Measurements from ENCODE around the gene MALT1. TPM values are rescaled to one million over a fixed set of nuclear protein-coding genes. Genes with fewer than 3 reads are reported as not detected.
"Not testable (repeated sequence)": the region's sequence is repeated elsewhere in the genome, so short reads cannot be mapped to it uniquely, and the experiment has no call there.

The MALT1 gene
- total RNA-seq, 1 experiment from 2014 or later: 28.5 TPM

DNA sequence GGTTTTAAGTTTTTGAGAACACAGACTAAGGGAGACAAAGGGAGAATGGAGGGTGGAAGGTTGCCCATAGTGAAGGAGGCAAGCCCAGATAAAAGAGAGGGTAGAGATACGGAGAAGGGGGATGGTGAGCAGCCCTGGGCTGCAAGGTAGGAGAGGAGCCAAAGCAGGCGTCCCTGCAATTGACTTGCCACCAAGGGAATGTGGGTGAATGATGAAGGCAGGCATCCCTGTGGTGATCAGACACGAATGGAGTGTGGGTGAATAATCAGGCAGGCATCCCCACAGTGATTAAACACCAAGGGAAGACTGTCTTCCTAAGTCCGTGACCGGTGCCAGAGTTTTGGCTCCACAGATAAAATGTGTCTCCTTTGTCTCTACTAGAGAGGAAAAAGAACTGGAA is 25.9 kb upstream of the MALT1 start:
- H3K27ac Mint-ChIP-seq (ENCODE audit: low read depth, unreplicated experiment): no peak overlapping the region
- no peak for TF ChIP-seq CTCF (IDR thresholded peaks at IDR 0.05; ENCODE audit: unreplicated experiment)
- intact Hi-C loops (cut with micrococcal nuclease): no loop called here
- ChIA-PET POLR2A (no interaction called here), CTCF (interaction anchor here (0.9 kb wide), 1 partner anchor 16 kb away, joined by 3 read pairs; no protein-coding TSS in a partner anchor)
- no TSS peak for BruUV-seq (replicated peaks)
- no peak overlapping the region for H3K4me3 Mint-ChIP-seq (ENCODE audit: unreplicated experiment)
- no peaks in the 10 kb centered on the region for H3K27me3 Mint-ChIP-seq (ENCODE audit: insufficient read depth, unreplicated experiment)
- H3K4me1 Mint-ChIP-seq (ENCODE audit: insufficient read depth, unreplicated experiment): no peaks in the 10 kb centered on the region
- no peak for DNase-seq (ENCODE audit: unreplicated experiment)
- H3K36me3 Mint-ChIP-seq (ENCODE audit: insufficient read depth, unreplicated experiment): no peaks in the 10 kb centered on the region
- H3K9me3 Mint-ChIP-seq (ENCODE audit: unreplicated experiment): no peaks in the 10 kb centered on the region

DNA sequence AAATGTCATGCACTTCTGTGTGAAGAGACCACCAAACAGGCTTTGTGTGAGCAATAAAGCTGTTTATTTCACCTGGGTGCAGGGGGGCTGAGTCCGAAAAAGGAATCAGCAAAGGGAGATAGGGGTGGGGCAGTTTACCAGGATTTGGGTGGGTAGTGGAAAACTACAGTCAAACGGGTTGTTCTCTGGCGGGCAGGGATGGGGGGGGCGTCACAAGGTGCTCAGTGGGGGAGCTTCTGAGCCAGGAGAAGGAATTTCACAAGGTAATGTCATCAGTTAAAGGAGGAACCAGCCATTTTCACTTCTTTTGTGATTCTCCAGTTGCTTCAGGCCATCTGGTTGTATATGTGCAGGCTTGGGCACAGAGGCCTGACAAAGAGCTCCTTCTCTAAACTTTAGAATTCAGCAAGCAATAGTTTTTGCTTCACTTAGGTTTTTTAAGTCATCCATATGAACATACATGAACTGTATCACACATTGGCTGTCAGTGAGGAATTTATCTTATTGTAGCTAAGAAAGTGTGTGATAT is 24.9 kb upstream of the MALT1 start:
- Mint-ChIP-seq H3K27me3 (ENCODE audit: insufficient read depth, unreplicated experiment) (no peaks in the 10 kb centered on the region), H3K9me3 (ENCODE audit: unreplicated experiment) (no peaks in the 10 kb centered on the region), H3K27ac (ENCODE audit: low read depth, unreplicated experiment) (no peak overlapping the region), H3K36me3 (ENCODE audit: insufficient read depth, unreplicated experiment) (no peaks in the 10 kb centered on the region), H3K4me1 (ENCODE audit: insufficient read depth, unreplicated experiment) (no peaks in the 10 kb centered on the region), H3K4me3 (ENCODE audit: unreplicated experiment) (no peak overlapping the region)
- intact Hi-C loops (cut with micrococcal nuclease): no loop called here
- DNase-seq (ENCODE audit: unreplicated experiment): no peak
- TF ChIP-seq CTCF (IDR thresholded peaks at IDR 0.05; ENCODE audit: unreplicated experiment): no peak
- POLR2A ChIA-PET: interaction anchor here (0.7 kb wide), 1 partner anchor 25 kb away, joined by 3 read pairs; the partner anchor contains the start of gene MALT1
- CTCF ChIA-PET: no interaction called here
- no TSS peak for BruUV-seq (replicated peaks)

GRCh38 chr18:58649966-58650816 is 21.1 kb upstream of the MALT1 start:
- BruUV-seq (replicated peaks): no TSS peak
- Mint-ChIP-seq H3K4me3 (ENCODE audit: unreplicated experiment) (no peak overlapping the region), H3K36me3 (ENCODE audit: insufficient read depth, unreplicated experiment) (no peaks in the 10 kb centered on the region), H3K9me3 (ENCODE audit: unreplicated experiment) (no peaks in the 10 kb centered on the region), H3K27me3 (ENCODE audit: insufficient read depth, unreplicated experiment) (no peaks in the 10 kb centered on the region), H3K4me1 (ENCODE audit: insufficient read depth, unreplicated experiment) (peaks cover 23% of the 10 kb centered on the region), H3K27ac (ENCODE audit: low read depth, unreplicated experiment) (no peak overlapping the region)
- ChIA-PET CTCF (interaction anchor here (0.6 kb wide), 2 partner anchors 199 to 398 kb away, joined by 3 read pairs; no protein-coding TSS in a partner anchor), POLR2A (no interaction called here)
- no peak for DNase-seq (ENCODE audit: unreplicated experiment)
- intact Hi-C loops (cut with micrococcal nuclease): no loop called here
- no peak for TF ChIP-seq CTCF (IDR thresholded peaks at IDR 0.05; ENCODE audit: unreplicated experiment)

DNA sequence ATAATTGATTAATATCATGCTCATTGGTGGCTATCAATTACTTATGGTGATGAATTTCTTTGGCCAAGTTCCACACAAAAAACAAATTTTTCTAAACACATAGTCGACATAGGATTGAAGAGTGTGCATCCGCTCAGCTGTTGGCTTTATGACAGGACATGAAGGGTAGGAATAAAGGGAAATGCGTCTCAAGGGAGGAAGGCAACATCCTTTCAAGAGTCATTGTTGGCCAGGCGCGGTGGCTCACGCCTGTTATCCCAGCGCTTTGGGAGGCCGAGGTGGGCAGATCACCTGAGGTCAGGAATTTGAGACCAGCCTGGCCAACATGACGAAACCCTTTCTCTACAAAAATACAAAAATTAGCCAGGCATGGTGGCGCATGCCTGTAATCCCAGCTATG is 20.4 kb upstream of the MALT1 start:
- POLR2A ChIA-PET; H3K27ac Mint-ChIP-seq (ENCODE audit: low read depth, unreplicated experiment); H3K36me3 Mint-ChIP-seq (ENCODE audit: insufficient read depth, unreplicated experiment); H3K27me3 Mint-ChIP-seq (ENCODE audit: insufficient read depth, unreplicated experiment); BruUV-seq (replicated peaks); intact Hi-C loops (cut with micrococcal nuclease); H3K9me3 Mint-ChIP-seq (ENCODE audit: unreplicated experiment); DNase-seq (ENCODE audit: unreplicated experiment); H3K4me3 Mint-ChIP-seq (ENCODE audit: unreplicated experiment): not testable (repeated sequence)
- peaks cover 23% of the 10 kb centered on the region for H3K4me1 Mint-ChIP-seq (ENCODE audit: insufficient read depth, unreplicated experiment)
- CTCF ChIA-PET: interaction anchor here (0.6 kb wide), 1 partner anchor 398 kb away, joined by 3 read pairs; no protein-coding TSS in a partner anchor

DNA sequence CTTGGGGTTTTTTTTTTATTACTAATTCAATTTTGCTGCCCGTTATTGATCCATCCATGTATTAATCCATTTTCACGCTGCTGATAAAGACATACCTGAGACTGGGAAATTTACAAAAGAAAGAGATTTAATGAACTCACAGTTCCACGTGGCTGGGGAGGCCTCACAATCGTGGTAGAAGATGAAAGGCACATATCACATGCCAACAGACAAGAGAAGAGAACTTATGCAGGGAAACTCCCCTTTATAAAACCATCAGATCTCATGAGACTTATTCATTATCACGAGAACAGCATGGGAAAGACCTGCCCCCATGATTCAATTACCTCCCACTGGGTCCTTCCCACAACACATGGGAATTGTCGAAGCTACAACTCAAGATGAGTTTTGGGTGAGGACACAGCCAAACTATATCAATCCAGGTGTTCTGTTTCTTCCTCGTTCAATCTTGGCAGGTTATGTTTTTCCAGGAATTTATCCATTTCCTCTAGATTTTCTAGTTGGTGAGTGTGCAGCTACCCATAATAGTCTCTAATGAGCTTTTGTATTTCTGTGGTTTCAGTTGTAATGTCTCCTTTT is 18.0 kb upstream of the MALT1 start:
- intact Hi-C loops (cut with micrococcal nuclease); H3K27me3 Mint-ChIP-seq (ENCODE audit: insufficient read depth, unreplicated experiment); DNase-seq (ENCODE audit: unreplicated experiment); H3K36me3 Mint-ChIP-seq (ENCODE audit: insufficient read depth, unreplicated experiment); H3K9me3 Mint-ChIP-seq (ENCODE audit: unreplicated experiment); H3K4me3 Mint-ChIP-seq (ENCODE audit: unreplicated experiment); BruUV-seq (replicated peaks): not testable (repeated sequence)
- CTCF ChIA-PET: interaction anchor here (0.6 kb wide), 1 partner anchor 9 kb away, joined by 3 read pairs; no protein-coding TSS in a partner anchor
- POLR2A ChIA-PET: interaction anchor here (0.6 to 3.3 kb wide), 2 partner anchors 18 to 93 kb away, joined by 5 to 22 read pairs; partner anchors contain the start of gene MALT1
- H3K4me1 Mint-ChIP-seq (ENCODE audit: insufficient read depth, unreplicated experiment): peaks cover 23% of the 10 kb centered on the region
- peak overlapping the region; percentile 5 for H3K27ac Mint-ChIP-seq (ENCODE audit: low read depth, unreplicated experiment)
